ENCODE results near the gene MLANA.

The MLANA gene

GRCh38 chr9:5846501-5846921 lies 44.2 kb upstream of the MLANA start:
- TF ChIP-seq CTCF (conservative IDR thresholded peaks at IDR 0.05; ENCODE audit: control insufficient read depth, insufficient read depth, low read depth, low read length), result no peak
- H3K4me3 ChIP-seq (ENCODE audit: control insufficient read depth, low read depth, low read length), result no peak overlapping the region
- DNase-seq (ENCODE audit: low read depth), result peak; percentile 56

GRCh38 chr9:5848372-5848882 lies 42.3 kb upstream of the MLANA start:
- H3K4me3 ChIP-seq (ENCODE audit: control insufficient read depth, low read depth, low read length), result no peak overlapping the region
- DNase-seq (ENCODE audit: low read depth), result no peak
- TF ChIP-seq CTCF (conservative IDR thresholded peaks at IDR 0.05; ENCODE audit: control insufficient read depth, insufficient read depth, low read depth, low read length), result no peak

GRCh38 chr9:5850724-5851122 lies 40.0 kb upstream of the MLANA start:
- H3K4me3 ChIP-seq (ENCODE audit: control insufficient read depth, low read depth, low read length), result no peak overlapping the region
- TF ChIP-seq CTCF (conservative IDR thresholded peaks at IDR 0.05; ENCODE audit: control insufficient read depth, insufficient read depth, low read depth, low read length), result no peak
- no peak for DNase-seq (ENCODE audit: low read depth)

GRCh38 chr9:5851445-5851844 lies 39.2 kb upstream of the MLANA start:
- peak; percentile 86 for DNase-seq (ENCODE audit: low read depth)
- TF ChIP-seq CTCF (conservative IDR thresholded peaks at IDR 0.05; ENCODE audit: control insufficient read depth, insufficient read depth, low read depth, low read length), result no peak
- no peak overlapping the region for H3K4me3 ChIP-seq (ENCODE audit: control insufficient read depth, low read depth, low read length)

- no peak for TF ChIP-seq CTCF (conservative IDR thresholded peaks at IDR 0.05; ENCODE audit: control insufficient read depth, insufficient read depth, low read depth, low read length)
- H3K4me3 ChIP-seq (ENCODE audit: control insufficient read depth, low read depth, low read length), result no peak overlapping the region
- no peak for DNase-seq (ENCODE audit: low read depth)
Observed at GRCh38 chr9:5852987-5853386, 37.7 kb upstream of the MLANA start.

- H3K4me3 ChIP-seq (ENCODE audit: control insufficient read depth, low read depth, low read length), result no peak overlapping the region
- no peak for DNase-seq (ENCODE audit: low read depth)
- no peak for TF ChIP-seq CTCF (conservative IDR thresholded peaks at IDR 0.05; ENCODE audit: control insufficient read depth, insufficient read depth, low read depth, low read length)
Observed at GRCh38 chr9:5853617-5854016, 37.1 kb upstream of the MLANA start.
